Myocyte (in vitro differentiated cells): ENCODE results near the gene PPP1R1B. TPM values are rescaled to one million over a fixed set of nuclear protein-coding genes. Genes with fewer than 3 reads are reported as not detected.

Experiments used
- DNase-seq: peaks from one replicate; pipeline ENCODE4 v3.0.0-alpha.2; 2012; ENCODE audit warnings: low read depth
- total RNA-seq: library from RNA; depleted of rRNA; stranded (reverse); fragments of >200 nt; gene quantifications from 2 replicates; pipeline ENCODE4 v1.2.3, GENCODE V29; 2014

The PPP1R1B gene
- total RNA-seq, 1 donor from 2014 or later = not detected

DNA sequence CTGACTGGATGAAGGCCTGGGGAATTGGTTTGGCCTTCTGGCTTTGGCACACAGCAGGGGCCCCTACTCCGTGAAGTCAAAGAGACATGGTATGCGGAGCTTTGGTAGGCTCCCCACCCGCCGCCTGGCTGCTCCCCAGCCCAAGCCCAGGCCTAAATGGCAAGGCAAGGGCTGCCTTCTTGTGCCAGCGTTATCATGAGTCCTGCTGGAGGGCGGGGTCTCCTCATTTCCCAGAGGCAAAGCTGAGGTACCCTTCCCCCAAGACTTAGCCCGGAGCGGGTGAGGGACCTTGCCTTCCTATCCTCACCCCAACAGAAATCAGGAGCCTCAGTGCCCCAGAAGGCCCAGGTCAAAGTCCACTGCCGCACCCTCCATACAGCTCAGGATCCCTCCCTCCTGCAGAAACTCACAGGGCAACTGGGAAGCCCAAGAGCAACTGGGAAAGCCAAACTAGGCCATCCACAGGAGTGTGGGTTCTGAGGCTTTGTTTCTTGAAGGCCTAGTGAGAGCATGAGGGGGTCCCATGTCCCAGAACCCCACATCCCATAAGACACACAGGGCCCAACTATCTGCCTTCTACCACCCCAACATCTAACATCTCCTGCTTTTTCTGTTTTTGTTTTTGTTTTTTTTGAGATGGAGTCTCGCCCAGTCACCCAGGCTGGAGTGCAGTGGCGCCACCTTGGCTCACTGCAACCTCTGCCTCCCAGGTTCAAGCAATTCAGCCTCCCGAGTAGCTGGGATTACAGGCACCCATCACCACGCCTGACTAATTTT, 51.8 kb downstream of the PPP1R1B start:
- no peak for DNase-seq

DNA sequence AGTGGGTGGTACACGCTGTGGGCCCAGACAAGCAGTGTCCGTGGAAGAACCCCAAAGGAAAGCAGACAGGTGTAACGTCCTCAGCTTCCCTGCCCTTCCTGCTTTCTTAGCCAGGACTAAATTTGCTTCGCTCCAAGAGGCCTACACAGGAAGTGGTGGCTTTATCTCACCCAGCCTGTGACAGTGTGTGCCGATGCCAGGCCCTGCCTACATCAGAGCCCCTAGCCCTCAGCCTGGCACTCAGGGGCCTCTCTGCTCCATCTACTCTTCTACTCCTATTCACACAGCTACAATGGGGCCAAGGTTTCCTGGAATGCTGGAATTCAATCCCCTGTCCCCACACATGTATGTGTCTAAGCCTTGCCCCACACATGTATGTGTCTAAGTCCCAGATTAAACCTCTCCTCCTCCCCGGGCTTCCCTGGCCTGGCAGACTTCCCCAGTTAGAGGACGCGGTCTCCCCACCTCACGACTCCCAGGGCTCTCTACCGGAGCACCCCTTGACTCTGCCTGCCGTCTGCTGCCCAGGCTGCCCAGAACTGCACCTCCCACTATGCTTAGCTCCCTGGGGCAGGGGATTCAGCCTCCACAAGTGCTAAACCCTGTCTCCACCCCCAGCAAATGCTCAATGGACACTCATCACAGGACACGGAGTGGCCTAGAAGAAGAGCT, 52.9 kb downstream of the PPP1R1B start:
- DNase-seq = no peak

DNA sequence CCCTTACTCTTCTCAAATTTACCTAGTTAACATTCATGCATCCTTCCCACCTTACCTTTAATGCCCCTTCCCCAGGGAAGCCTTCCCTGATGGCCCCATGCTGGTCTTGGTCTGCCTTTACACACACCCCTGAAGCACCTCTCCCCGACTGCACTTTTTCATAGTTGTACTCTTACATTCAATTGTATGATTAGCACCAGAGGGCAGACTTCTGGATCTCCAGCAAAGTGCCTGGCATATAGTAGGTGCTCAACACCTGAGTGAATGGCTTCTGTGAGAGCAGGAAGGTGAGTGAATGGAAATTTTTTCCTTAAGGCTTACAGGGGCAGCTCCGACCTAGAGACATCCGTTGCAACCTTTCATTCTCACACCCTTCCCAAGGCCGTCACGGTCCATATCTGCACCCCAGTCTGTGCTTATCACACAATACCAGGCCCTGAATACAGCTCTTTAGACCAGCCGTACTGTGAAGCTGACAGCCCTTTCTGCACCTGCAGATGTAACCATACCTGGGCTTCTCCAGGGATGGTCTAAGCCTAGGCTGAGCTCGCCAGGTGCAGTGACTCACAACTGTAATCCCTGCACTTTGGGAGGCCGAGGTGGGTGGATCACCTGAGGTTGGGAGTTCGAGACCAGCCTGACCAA, 56.7 kb downstream of the PPP1R1B start:
- DNase-seq = no peak

DNA sequence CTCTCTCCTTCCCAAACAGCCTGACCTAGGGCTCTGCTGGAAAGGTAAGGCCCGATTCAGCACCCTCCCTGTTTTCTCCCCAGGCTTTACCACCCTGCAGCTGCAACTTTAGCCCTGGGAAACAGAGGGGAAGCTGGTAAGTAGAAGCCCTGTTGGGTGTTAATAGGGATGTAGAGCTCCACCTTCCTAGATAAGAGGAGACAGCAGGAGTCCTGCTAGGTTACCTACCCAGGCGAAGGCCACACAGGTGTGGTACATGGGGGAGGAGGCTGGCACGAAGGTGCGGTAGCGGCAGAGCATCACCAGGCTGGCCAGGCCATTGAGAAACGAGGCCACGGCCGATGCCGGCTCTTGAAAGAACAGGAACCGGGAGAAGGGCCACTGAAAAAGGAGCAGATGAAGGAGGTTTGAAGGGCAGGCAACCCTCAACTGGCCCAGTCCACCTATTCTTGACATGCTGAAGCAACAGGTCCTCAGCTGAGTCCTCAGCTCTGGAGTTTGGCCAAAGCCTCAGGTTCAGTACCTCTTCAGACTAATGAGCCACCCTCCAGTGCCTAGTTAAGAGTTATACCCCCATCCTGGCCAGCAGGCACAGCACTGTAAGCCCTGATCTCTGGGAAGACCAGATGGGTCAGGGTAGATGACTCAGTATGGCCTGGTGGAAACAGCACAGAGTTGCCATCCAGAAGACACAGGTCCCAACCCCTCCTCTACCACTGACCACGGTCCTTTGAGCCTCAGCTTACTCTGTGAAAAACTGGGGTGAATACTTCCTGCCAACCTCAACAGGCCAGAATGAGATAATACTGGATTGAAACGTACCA, 57.8 kb downstream of the PPP1R1B start:
- DNase-seq = no peak

Other genes starting within 250 kb of the PPP1R1B start
- gene FBXL20, start 225.3 kb upstream of the PPP1R1B start, total RNA-seq = 9.4 and 11.2 TPM in 2 replicates
- 20.8 and 22.2 TPM in 2 replicates for gene MED1, start 175.7 kb upstream of the PPP1R1B start, total RNA-seq
- 28.6 and 29.9 TPM in 2 replicates for gene CDK12, start 165.5 kb upstream of the PPP1R1B start, total RNA-seq
- 0.05 TPM in 1 of 2 replicates, not detected in the other for gene NEUROD2, start 19.0 kb upstream of the PPP1R1B start, total RNA-seq
- gene STARD3, start 10.2 kb downstream of the PPP1R1B start, total RNA-seq = 34.9 and 36.9 TPM in 2 replicates
- 10.1 and 23.1 TPM in 2 replicates for gene TCAP, start 38.4 kb downstream of the PPP1R1B start, total RNA-seq
- 0.96 and 1.7 TPM in 2 replicates for gene PNMT, start 41.5 kb downstream of the PPP1R1B start, total RNA-seq
- gene PGAP3, start 61.1 kb downstream of the PPP1R1B start, total RNA-seq = 17.1 TPM in 2 replicates
- gene ERBB2, start 73.1 kb downstream of the PPP1R1B start, total RNA-seq = 87.4 and 119 TPM in 2 replicates
- 47.9 and 55.2 TPM in 2 replicates for gene MIEN1, start 103.6 kb downstream of the PPP1R1B start, total RNA-seq
- not detected in 2 replicates for gene GRB7, start 111.0 kb downstream of the PPP1R1B start, total RNA-seq
- gene IKZF3, start 237.4 kb downstream of the PPP1R1B start, total RNA-seq = not detected in 2 replicates
- gene ZPBP2, start 241.2 kb downstream of the PPP1R1B start, total RNA-seq = not detected in 2 replicates